Mesendoderm (in vitro differentiated cells): Measurements from ENCODE around the gene GNG7.
"Not testable (repeated sequence)": the region's sequence is repeated elsewhere in the genome, so short reads cannot be mapped to it uniquely, and the experiment has no call there.

Experiments
- DNase-seq: peaks from one replicate; pipeline ENCODE4 v3.0.0; 2013
- H2AK5ac ChIP-seq: 2 replicates; pipeline ENCODE4 v1.6.1; 2013; ENCODE audit warnings: low read length, inconsistent platforms
- H2BK120ac ChIP-seq: 2 replicates; pipeline ENCODE4 v1.6.1; 2013; ENCODE audit warnings: low read depth, mild to moderate bottlenecking, low read length, moderate library complexity, mixed read lengths
- H2BK15ac ChIP-seq: replicated peaks from 2 replicates; pipeline ENCODE4 v1.6.1; 2013; ENCODE audit warnings: low read depth, mild to moderate bottlenecking, moderate library complexity
- H2BK5ac ChIP-seq: 2 replicates; pipeline ENCODE4 v1.6.1; 2013; ENCODE audit warnings: low read length, inconsistent platforms
- H3K18ac ChIP-seq: 2 replicates; pipeline ENCODE4 v1.6.1; 2013; ENCODE audit warnings: mild to moderate bottlenecking, low read length, mixed read lengths
- H3K23ac ChIP-seq: one replicate; pipeline ENCODE4 v1.6.1; 2013; ENCODE audit warnings: low read length
- H3K27ac ChIP-seq: 2 replicates; pipeline ENCODE4 v1.5.1; 2013; ENCODE audit warnings: low read depth, mild to moderate bottlenecking, inconsistent platforms, low read length, moderate library complexity
- H3K27me3 ChIP-seq: 2 replicates; pipeline ENCODE4 v1.6.1; 2013; ENCODE audit warnings: low read length, control low read depth, mild to moderate bottlenecking, inconsistent platforms; ENCODE audit not compliant: insufficient read depth, poor library complexity
- H3K36me3 ChIP-seq: 2 replicates; pipeline ENCODE4 v1.6.1; 2013; ENCODE audit warnings: low read length, inconsistent platforms; ENCODE audit not compliant: control insufficient read depth, insufficient read depth
- H3K4ac ChIP-seq: one replicate; pipeline ENCODE4 v1.6.1; 2013; ENCODE audit warnings: low read depth, mild to moderate bottlenecking, low read length, moderate library complexity
- H3K4me1 ChIP-seq: 2 replicates; pipeline ENCODE4 v1.6.1; 2013; ENCODE audit warnings: low read depth, low read length, inconsistent platforms; ENCODE audit not compliant: control insufficient read depth
- H3K4me2 ChIP-seq: 2 replicates; pipeline ENCODE4 v1.6.1; 2013; ENCODE audit warnings: low read length
- H3K4me3 ChIP-seq: 2 replicates; pipeline ENCODE4 v1.5.1; 2013; ENCODE audit warnings: mild to moderate bottlenecking, low read length
- H3K56ac ChIP-seq: one replicate; pipeline ENCODE4 v1.6.1; 2013; ENCODE audit warnings: low read length
- H3K79me1 ChIP-seq: 2 replicates; pipeline ENCODE4 v1.6.1; 2013; ENCODE audit warnings: low read length, inconsistent platforms
- H3K79me2 ChIP-seq: 2 replicates; pipeline ENCODE4 v1.6.1; 2013; ENCODE audit warnings: mild to moderate bottlenecking, low read length; ENCODE audit not compliant: control insufficient read depth, insufficient read depth
- H3K9ac ChIP-seq: 2 replicates; pipeline ENCODE4 v1.6.1; 2013; ENCODE audit warnings: low read length, inconsistent platforms
- H4K5ac ChIP-seq: one replicate; pipeline ENCODE4 v1.6.1; 2013; ENCODE audit warnings: low read length
- H4K8ac ChIP-seq: one replicate; pipeline ENCODE4 v1.6.1; 2013; ENCODE audit warnings: low read depth, mild to moderate bottlenecking, control low read depth, low read length, moderate library complexity
- WGBS: extraction: QIAGEN DNeasy Blood & Tissue Kit; methylation state at CpG from one replicate; pipeline ENCODE4 v1.1.7; 2013; ENCODE audit warnings: low lambda C conversion rate, missing lambda C conversion rate; ENCODE audit not compliant: insufficient coverage; ENCODE audit errors: extremely low coverage; 5-methylcytosine and 5-hydroxymethylcytosine counted together

GNG7 gene

GRCh38 chr19:2560369-2560768 is 142.1 kb downstream of the GNG7 start:
- Histone ChIP-seq H3K56ac (no peak overlapping the region), H3K9ac (no peak overlapping the region), H4K8ac (no peak overlapping the region), H3K27me3 (no peaks in the 10 kb centered on the region), H2BK5ac (no peak overlapping the region), H3K4me3 (no peak overlapping the region), H3K18ac (no peak overlapping the region), H2AK5ac (no peak overlapping the region), H3K4ac (no peak overlapping the region), H2BK120ac (no peak overlapping the region), H3K4me2 (no peak overlapping the region), H3K23ac (no peak overlapping the region), H3K27ac (no peak overlapping the region), H3K4me1 (no peaks in the 10 kb centered on the region), H3K36me3 (no peaks in the 10 kb centered on the region), H4K5ac (no peak overlapping the region), H3K79me1 (no peaks in the 10 kb centered on the region), H3K79me2 (no peaks in the 10 kb centered on the region), H2BK15ac (no peak overlapping the region)
- no CpG with 5 or more reads among the region's 13 CpGs for WGBS
- DNase-seq: no peak

- no peaks in the 10 kb centered on the region for H3K27me3 ChIP-seq
- H3K18ac ChIP-seq: no peak overlapping the region
- no peak overlapping the region for H2BK15ac ChIP-seq
- H3K23ac ChIP-seq: no peak overlapping the region
- no peaks in the 10 kb centered on the region for H3K79me2 ChIP-seq
- no peak overlapping the region for H3K4me3 ChIP-seq
- no peak overlapping the region for H3K56ac ChIP-seq
- no peaks in the 10 kb centered on the region for H3K79me1 ChIP-seq
- H3K36me3 ChIP-seq: no peaks in the 10 kb centered on the region
- no peaks in the 10 kb centered on the region for H3K4me1 ChIP-seq
- no peak overlapping the region for H2BK120ac ChIP-seq
- no peak overlapping the region for H3K9ac ChIP-seq
- no peak for DNase-seq
- H4K5ac ChIP-seq: no peak overlapping the region
- no peak overlapping the region for H3K4ac ChIP-seq
- H4K8ac ChIP-seq: no peak overlapping the region
- WGBS: no CpG with 5 or more reads among the region's 2 CpGs
- H2BK5ac ChIP-seq: no peak overlapping the region
- H3K27ac ChIP-seq: no peak overlapping the region
- no peak overlapping the region for H3K4me2 ChIP-seq
- H2AK5ac ChIP-seq: no peak overlapping the region
These were observed 144.0 kb downstream of the GNG7 start for GRCh38 chr19:2558543-2558942.

GRCh38 chr19:2558131-2558530 is 144.4 kb downstream of the GNG7 start:
- H3K4ac ChIP-seq, H2AK5ac ChIP-seq, H3K4me3 ChIP-seq, H3K56ac ChIP-seq, H4K8ac ChIP-seq, H3K36me3 ChIP-seq, H2BK5ac ChIP-seq, H3K27ac ChIP-seq, H2BK120ac ChIP-seq, H3K9ac ChIP-seq, H3K4me1 ChIP-seq, H3K23ac ChIP-seq, H3K79me1 ChIP-seq, H4K5ac ChIP-seq, H3K27me3 ChIP-seq, H3K4me2 ChIP-seq, DNase-seq, H3K18ac ChIP-seq, H2BK15ac ChIP-seq, H3K79me2 ChIP-seq: not testable (repeated sequence)
- WGBS: no CpG with 5 or more reads among the region's 7 CpGs

GRCh38 chr19:2557093-2557440 is 145.4 kb downstream of the GNG7 start:
- DNase-seq: no peak
- Histone ChIP-seq H4K8ac (no peak overlapping the region), H2BK5ac (no peak overlapping the region), H3K9ac (no peak overlapping the region), H3K27me3 (no peaks in the 10 kb centered on the region), H3K36me3 (no peaks in the 10 kb centered on the region), H3K4ac (no peak overlapping the region), H2BK15ac (no peak overlapping the region), H3K56ac (no peak overlapping the region), H3K23ac (no peak overlapping the region), H3K79me1 (no peaks in the 10 kb centered on the region), H2AK5ac (no peak overlapping the region), H3K4me2 (no peak overlapping the region), H2BK120ac (no peak overlapping the region), H3K4me1 (no peaks in the 10 kb centered on the region), H3K27ac (no peak overlapping the region), H3K18ac (no peak overlapping the region), H3K79me2 (no peaks in the 10 kb centered on the region), H3K4me3 (no peak overlapping the region), H4K5ac (no peak overlapping the region)
- no CpG with 5 or more reads among the region's 17 CpGs for WGBS

GRCh38 chr19:2556221-2557092 is 146.0 kb downstream of the GNG7 start:
- H2BK15ac ChIP-seq: no peak overlapping the region
- H3K23ac ChIP-seq: no peak overlapping the region
- no peak overlapping the region for H3K4ac ChIP-seq
- no peak overlapping the region for H2AK5ac ChIP-seq
- H3K79me1 ChIP-seq: no peaks in the 10 kb centered on the region
- no peak overlapping the region for H4K8ac ChIP-seq
- no peaks in the 10 kb centered on the region for H3K4me1 ChIP-seq
- H4K5ac ChIP-seq: no peak overlapping the region
- DNase-seq: no peak
- no peaks in the 10 kb centered on the region for H3K79me2 ChIP-seq
- no peak overlapping the region for H2BK120ac ChIP-seq
- H3K4me3 ChIP-seq: no peak overlapping the region
- H3K27me3 ChIP-seq: no peaks in the 10 kb centered on the region
- H3K4me2 ChIP-seq: no peak overlapping the region
- no peaks in the 10 kb centered on the region for H3K36me3 ChIP-seq
- no peak overlapping the region for H3K18ac ChIP-seq
- WGBS: no CpG with 5 or more reads among the region's 37 CpGs
- H2BK5ac ChIP-seq: no peak overlapping the region
- no peak overlapping the region for H3K56ac ChIP-seq
- H3K9ac ChIP-seq: no peak overlapping the region
- H3K27ac ChIP-seq: no peak overlapping the region
